HUES48 (cell line): Measurements from ENCODE around the gene PIK3R4.

Source experiments
- H3K27ac ChIP-seq: one replicate; pipeline ENCODE4 v1.7.0; 2013; ENCODE audit warnings: low read depth, low read length, inconsistent platforms
- H3K27me3 ChIP-seq: 2 replicates; pipeline ENCODE4 v1.6.1; 2013; ENCODE audit warnings: mild to moderate bottlenecking, low read length; ENCODE audit not compliant: control insufficient read depth, insufficient read depth
- H3K36me3 ChIP-seq: 2 replicates; pipeline ENCODE4 v1.6.1; 2013; ENCODE audit warnings: low read length; ENCODE audit not compliant: control insufficient read depth, insufficient read depth
- H3K4me1 ChIP-seq: 2 replicates; pipeline ENCODE4 v1.6.1; 2013; ENCODE audit warnings: mild to moderate bottlenecking, low read length; ENCODE audit not compliant: control insufficient read depth, insufficient read depth
- H3K4me3 ChIP-seq: 2 replicates; pipeline ENCODE4 v1.5.1; 2013; ENCODE audit warnings: mild to moderate bottlenecking, low read depth, low read length
- H3K9ac ChIP-seq: 2 replicates; pipeline ENCODE4 v1.6.1; 2013; ENCODE audit warnings: mild to moderate bottlenecking, low read depth, low read length, moderate library complexity
- H3K9me3 ChIP-seq: 2 replicates; pipeline ENCODE4 v1.6.1; 2013; ENCODE audit warnings: low read length; ENCODE audit not compliant: control insufficient read depth, insufficient read depth

The PIK3R4 gene

DNA sequence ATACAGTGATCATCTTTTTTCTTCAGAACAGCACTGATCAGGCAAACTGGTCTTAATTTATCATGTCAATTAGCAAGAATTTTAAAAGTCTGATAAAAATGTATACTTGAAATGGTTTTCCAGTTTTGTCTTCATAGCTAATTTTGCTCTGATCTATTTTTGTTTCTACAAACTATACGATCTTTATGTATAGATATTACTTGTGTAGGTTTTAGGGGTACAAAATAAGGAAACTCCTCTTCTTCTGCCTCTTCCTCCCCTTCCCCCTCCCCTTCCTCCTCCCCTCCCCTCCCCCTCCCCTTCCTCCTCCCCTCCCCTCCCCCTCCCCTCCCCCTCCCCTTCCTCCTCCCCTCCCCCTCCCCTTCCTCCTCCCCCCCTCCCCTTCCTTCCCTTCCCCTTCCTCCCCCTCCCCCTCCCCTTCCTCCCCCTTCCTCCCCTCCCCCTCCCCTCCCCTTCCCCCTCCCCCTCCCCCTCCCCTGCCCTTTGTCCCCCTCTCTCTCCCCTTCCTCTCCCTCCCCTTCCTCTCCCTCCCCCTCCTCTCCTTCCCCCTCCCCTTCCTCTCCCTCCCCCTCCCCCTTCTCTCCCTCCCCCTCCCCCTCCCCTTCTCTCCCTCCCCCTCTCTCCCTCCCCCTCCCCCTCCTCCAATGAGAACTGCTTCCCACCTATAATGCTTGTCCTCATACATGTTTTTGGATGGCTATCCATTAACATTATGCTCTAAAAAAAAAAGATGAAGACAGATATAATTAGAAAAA is 110.0 kb downstream of the PIK3R4 start:
- H3K9me3 ChIP-seq: no peaks in the 10 kb centered on the region
- no peaks in the 10 kb centered on the region for H3K36me3 ChIP-seq
- no peaks in the 10 kb centered on the region for H3K27me3 ChIP-seq
- H3K9ac ChIP-seq: no peak overlapping the region
- no peak overlapping the region for H3K27ac ChIP-seq
- no peaks in the 10 kb centered on the region for H3K4me1 ChIP-seq
- H3K4me3 ChIP-seq: no peak overlapping the region

DNA sequence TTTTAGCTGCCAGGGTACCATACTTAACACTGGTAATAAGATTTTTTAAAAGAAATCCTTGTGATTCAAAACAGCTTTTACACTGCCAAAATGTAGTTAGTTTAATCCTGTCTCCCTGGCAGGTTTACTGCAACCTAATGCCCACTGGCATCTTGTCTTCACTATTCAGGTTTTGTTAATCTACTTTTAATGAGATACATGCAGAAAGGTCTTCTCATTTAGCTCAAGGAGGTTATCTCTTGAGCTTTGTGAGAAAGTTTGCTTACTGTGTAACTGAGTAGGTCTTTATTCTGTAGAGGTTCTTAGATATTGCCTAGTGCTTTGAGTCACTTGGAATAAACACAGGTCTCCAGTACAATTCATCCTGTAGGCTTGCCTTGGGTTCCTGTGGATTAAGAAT is 110.7 kb downstream of the PIK3R4 start:
- Histone ChIP-seq H3K27ac (no peak overlapping the region), H3K27me3 (no peaks in the 10 kb centered on the region), H3K9me3 (no peaks in the 10 kb centered on the region), H3K36me3 (no peaks in the 10 kb centered on the region), H3K9ac (no peak overlapping the region), H3K4me1 (no peaks in the 10 kb centered on the region), H3K4me3 (no peak overlapping the region)

DNA sequence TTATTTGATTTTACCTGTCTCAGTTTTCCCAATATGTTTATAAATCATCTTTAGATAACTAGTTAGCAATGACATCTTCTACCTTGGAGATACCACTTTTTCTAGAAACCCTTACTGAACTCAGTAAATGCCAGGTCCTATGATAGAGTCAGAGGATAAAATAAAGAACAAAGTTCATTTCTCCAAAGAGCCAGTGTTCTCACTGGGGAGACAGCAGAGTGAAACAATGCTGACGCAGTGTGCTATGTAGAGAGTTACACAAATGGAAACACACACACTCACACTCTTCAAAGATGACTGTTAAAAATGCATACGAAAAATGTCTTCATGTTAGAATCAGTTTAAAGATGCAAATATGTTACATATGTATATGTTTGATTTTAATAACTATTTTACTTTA is 111.3 kb downstream of the PIK3R4 start:
- H3K36me3 ChIP-seq: no peaks in the 10 kb centered on the region
- no peaks in the 10 kb centered on the region for H3K9me3 ChIP-seq
- no peaks in the 10 kb centered on the region for H3K27me3 ChIP-seq
- no peaks in the 10 kb centered on the region for H3K4me1 ChIP-seq
- no peak overlapping the region for H3K4me3 ChIP-seq
- no peak overlapping the region for H3K27ac ChIP-seq
- H3K9ac ChIP-seq: no peak overlapping the region
